HepG2 (cell line): Measurements from ENCODE around the gene THAP3. TPM values are rescaled to one million over a fixed set of nuclear protein-coding genes. Genes with fewer than 3 reads are reported as not detected.
A peak's percentile ranks its signal among the peaks of the same experiment; 100 is the strongest.

Experiments
- ATAC-seq: fragments of 200-7000 bp; cut with Tn5 transposase; 3 replicates; pipeline ENCODE4 v1.9.1; 2020; ENCODE audit warnings: mild to moderate bottlenecking, moderate library complexity
- BruUV-seq: library from RNA; stranded (reverse); fragments of 400-500 nt; replicated peaks from 2 replicates; lab custom pipeline; 2021; lab: Mats Ljungman, UMichigan
- CTCF ChIA-PET: fragments of 300-600 bp; formaldehyde crosslinking; extraction: SDS; loops from one replicate; lab custom pipeline; 2021; ENCODE audit warnings: low total read pairs, inconsistent platforms, low intra/inter-chr PET ratio; lab: Yijun Ruan, JAX
- POLR2A ChIA-PET: fragments of 350-600 bp; sonication (Branson Sonifier 250); formaldehyde crosslinking; loops from one replicate; lab custom pipeline; 2020; ENCODE audit warnings: antibody characterized with exemption, inconsistent platforms; lab: Yijun Ruan, JAX
- DNase-seq: peaks from one replicate; pipeline ENCODE4 v3.0.0-alpha.2; 2015; ENCODE audit warnings: low spot score
- FAIRE-seq: peaks from 3 replicates; lab custom pipeline; 2011; peaks lifted over from hg19 to GRCh38; lab: Jason Lieb, UNC
- H2AFZ ChIP-seq: one replicate; pipeline ENCODE4 v1.6.1; 2011; ENCODE audit warnings: low read length, inconsistent platforms
- H3K27ac ChIP-seq: fragments of 300-600 bp; 3 replicates; pipeline ENCODE4 v1.8.0; 2011; ENCODE audit warnings: mixed run types, mild to moderate bottlenecking, mixed read lengths, low read length, inconsistent platforms; ENCODE audit not compliant: insufficient read depth; ENCODE audit errors: extremely low read length
- H3K27me3 ChIP-seq, 2 experiments: fragments of 200-600 bp in 1 of 2; 2 replicates in 1 of 2; 3 replicates in 1 of 2; pipeline versions ENCODE4 v1.6.0 to v1.8.0; 2011; ENCODE audit warnings: low read length in 2 of 2, mild to moderate bottlenecking in 2 of 2, moderate library complexity in 2 of 2, inconsistent platforms in 1 of 2; ENCODE audit not compliant: insufficient read depth in 2 of 2, control insufficient read depth in 1 of 2
- H3K36me3 ChIP-seq, 2 experiments: fragments of 200-600 bp in 1 of 2; replicated peaks in 1 of 2; 2 replicates in 1 of 2; 3 replicates in 1 of 2; pipeline versions ENCODE4 v1.5.1 to v1.8.0; 2011; ENCODE audit warnings: low read length in 2 of 2, inconsistent platforms in 1 of 2; ENCODE audit not compliant: insufficient read depth in 2 of 2, control insufficient read depth in 1 of 2
- H3K4me1 ChIP-seq: 2 replicates; pipeline ENCODE4 v1.5.1; 2012; ENCODE audit warnings: low read length, inconsistent platforms; ENCODE audit not compliant: insufficient read depth
- H3K4me2 ChIP-seq: 2 replicates; pipeline ENCODE4 v1.6.0; 2011; ENCODE audit warnings: low read depth, low read length, inconsistent platforms
- H3K4me3 ChIP-seq, 3 experiments: fragments of 200-600 bp in 1 of 3; sonication (generic), shearing (Covaris generic) in 1 of 3; replicated peaks in 1 of 3; 2 replicates each; pipeline ENCODE4 v1.5.1; 2011 to 2016; ENCODE audit warnings: low read length in 3 of 3, inconsistent platforms in 2 of 3, low read depth in 2 of 3, mild to moderate bottlenecking in 2 of 3, control low read depth in 1 of 3, mixed read lengths in 1 of 3; ENCODE audit not compliant: insufficient read depth in 1 of 3
- H3K79me2 ChIP-seq: one replicate; pipeline ENCODE4 v1.6.1; 2011; ENCODE audit warnings: low read length, inconsistent platforms; ENCODE audit not compliant: insufficient read depth
- H3K9ac ChIP-seq: 2 replicates; pipeline ENCODE4 v1.6.0; 2011; ENCODE audit warnings: mild to moderate bottlenecking, low read depth, low read length, inconsistent platforms; ENCODE audit not compliant: insufficient read depth
- H3K9me3 ChIP-seq: 2 replicates; pipeline ENCODE4 v1.5.1; 2012; ENCODE audit warnings: mild to moderate bottlenecking, low read length
- H4K20me1 ChIP-seq: 2 replicates; pipeline ENCODE4 v1.6.0; 2011; ENCODE audit warnings: inconsistent platforms, mild to moderate bottlenecking, low read length, moderate library complexity; ENCODE audit not compliant: insufficient read depth
- AGO2 ChIP-seq: fragments of 200-400 bp; formaldehyde crosslinking; optimal IDR thresholded peaks from 2 replicates; pipeline ENCODE3; 2017; ENCODE audit warnings: mild to moderate bottlenecking, low read depth, low read length, moderate library complexity
- AHDC1 ChIP-seq: sonication (generic); formaldehyde crosslinking; IDR thresholded peaks from 2 replicates; pipeline ENCODE4 v1.5.1; 2020; ENCODE audit warnings: mild to moderate bottlenecking, missing genetic modification reagents, borderline replicate concordance
- EED ChIP-seq: sonication (generic); formaldehyde crosslinking; IDR thresholded peaks from 2 replicates; pipeline ENCODE4 v1.5.0; 2020; ENCODE audit warnings: mild to moderate bottlenecking, missing genetic modification reagents
- MTA1 ChIP-seq: sonication (generic); formaldehyde crosslinking; IDR thresholded peaks from 2 replicates; pipeline ENCODE4 v1.4.0; 2020; ENCODE audit warnings: missing genetic modification reagents, mild to moderate bottlenecking, borderline replicate concordance
- NFE2L1 ChIP-seq: sonication (generic); formaldehyde crosslinking; IDR thresholded peaks from 2 replicates; pipeline ENCODE4 v1.4.0; 2020; ENCODE audit warnings: missing genetic modification reagents, mild to moderate bottlenecking, borderline replicate concordance
- POLR2A ChIP-seq, 2 experiments: IDR thresholded peaks; 2 replicates each; pipeline ENCODE4 v1.6.1; 2011; ENCODE audit warnings: low read depth in 2 of 2, low read length in 2 of 2, mild to moderate bottlenecking in 1 of 2, moderate library complexity in 1 of 2; ENCODE audit not compliant: insufficient read depth in 1 of 2
- RBFOX2 ChIP-seq: fragments of 200-400 bp; formaldehyde crosslinking; IDR thresholded peaks from 2 replicates; pipeline ENCODE4 v1.6.1; 2017; ENCODE audit warnings: low read depth, mild to moderate bottlenecking, low read length
- SETDB1 ChIP-seq: sonication (generic); formaldehyde crosslinking; IDR thresholded peaks from 2 replicates; pipeline ENCODE4 v1.5.1; 2020; ENCODE audit warnings: missing genetic modification reagents, mild to moderate bottlenecking, borderline replicate concordance
- SOX6 ChIP-seq, 2 experiments: fragments of 450-650 bp in 1 of 2; sonication (generic) in 1 of 2; formaldehyde crosslinking in 1 of 2; IDR thresholded peaks; 2 replicates each; pipeline versions ENCODE4 v1.4.0 to v1.6.1; 2017 to 2020; ENCODE audit warnings: antibody characterized with exemption in 1 of 2, mild to moderate bottlenecking in 1 of 2, missing genetic modification reagents in 1 of 2
- ZBTB4 ChIP-seq: sonication (generic); formaldehyde crosslinking; IDR thresholded peaks from 2 replicates; pipeline ENCODE4 v1.4.0; 2020; ENCODE audit warnings: missing genetic modification reagents, mild to moderate bottlenecking, borderline replicate concordance
- ZBTB44 ChIP-seq: sonication (generic); formaldehyde crosslinking; IDR thresholded peaks from 2 replicates; pipeline ENCODE4 v1.4.0; 2020; ENCODE audit warnings: missing genetic modification reagents
- ZNF24 ChIP-seq: fragments of 450-650 bp; IDR thresholded peaks from 2 replicates; pipeline ENCODE4 v1.6.1; 2017; ENCODE audit warnings: antibody characterized with exemption, mild to moderate bottlenecking
- ZNF414 ChIP-seq: sonication (generic); formaldehyde crosslinking; IDR thresholded peaks from 2 replicates; pipeline ENCODE4 v1.5.0; 2020; ENCODE audit warnings: missing genetic modification reagents
- WGBS: methylation state at CpG from one replicate; pipeline ENCODE4 v1.1.6; 2017; ENCODE audit warnings: low lambda C conversion rate; 5-methylcytosine and 5-hydroxymethylcytosine counted together
- in situ Hi-C: cut with HindIII; loops from 2 replicates; pipeline ENCODE4 v1.10.0; 2017; ENCODE audit warnings: low pct_unique_long_range_greater_than_20kb; ENCODE audit not compliant: extremely low pct_ligation_motif_present
- intact Hi-C: fragments of 100-400 bp; cut with micrococcal nuclease; formaldehyde crosslinking; loops from one replicate; pipeline ENCODE4 v1.10.0; 2022; ENCODE audit not compliant: unreplicated experiment
- polyA plus RNA-seq, 8 experiments: library from polyadenylated mRNA; depleted of rRNA in 3 of 8; stranded (reverse) in 7 of 8; unstranded in 1 of 8; fragments of >200 nt; fragmentation: Illumina TruSeq in 4 of 8; extraction: Trizol in 4 of 8; gene quantifications; 2 replicates each; pipeline versions ENCODE4 v1.2.1 to v1.2.3, GENCODE V29; 2011 to 2016; ENCODE audit warnings: low read depth in 4 of 8, missing spikeins in 1 of 8, mixed read lengths in 1 of 8; ENCODE audit not compliant: insufficient read depth in 1 of 8
- total RNA-seq, 5 experiments: library from RNA; depleted of rRNA; stranded (reverse); fragments of >200 nt; fragmentation: Illumina TruSeq; extraction: Trizol; gene quantifications; 2 replicates each; pipeline ENCODE4 v1.2.3, GENCODE V29; 2016; ENCODE audit warnings: low read depth in 1 of 5

The THAP3 gene
- total and polyA plus RNA-seq, 2 of the 13 experiments (the other 11 are each of a cell fraction or from before 2014, with no cell fraction given), result 10.3 to 14.9 TPM

GRCh38 chr1:6586404-6586816 is 38.3 kb upstream of the THAP3 start:
- ATAC-seq (peak; percentile 4), FAIRE-seq (no peak), DNase-seq (no peak)
- H3K4me3 ChIP-seq, result no peak overlapping the region
- H4K20me1 ChIP-seq, result peaks cover 4% of the 10 kb centered on the region; the same call in 1 of the 2 replicates
- peaks cover 11 to 25% of the 10 kb centered on the region in 2 experiments for H3K36me3 ChIP-seq
- H3K4me1 ChIP-seq, result peaks cover 21% of the 10 kb centered on the region
- no peak overlapping the region for H3K9ac ChIP-seq
- in situ Hi-C loops (no loop called here), intact Hi-C loops (no loop called here)
- no TSS peak for BruUV-seq
- H3K79me2 ChIP-seq, result peaks cover 3% of the 10 kb centered on the region
- no peaks in the 10 kb centered on the region for H3K27me3 ChIP-seq
- no peaks in the 10 kb centered on the region for H3K9me3 ChIP-seq
- no peak overlapping the region for H3K4me2 ChIP-seq
- WGBS, result 97% methylated on average over 6 of the region's 11 CpGs
- CTCF ChIA-PET, result no interaction called here
- H3K27ac ChIP-seq, result no peak overlapping the region
- H2AFZ ChIP-seq, result no peak overlapping the region
- POLR2A ChIA-PET, result no interaction called here
- no peak for TF ChIP-seq AHDC1
- TF ChIP-seq ZNF414 (CRISPR knock-in tag), result no peak
- 0 out of 4 replicates have a peak, but pooled peaks of 1 of the 2 experiments have one; percentile 11 for TF ChIP-seq POLR2A (IDR thresholded peaks at IDR 0.05; ENCODE audit: insufficient read depth in 1 of 2, low read depth in 2 of 2, low read length in 2 of 2)
- TF ChIP-seq ZBTB44 (CRISPR knock-in tag), result no peak
- no peak for TF ChIP-seq ZNF24
- no peak for TF ChIP-seq SETDB1 (CRISPR knock-in tag)
- no peak for TF ChIP-seq NFE2L1 (CRISPR knock-in tag)
- TF ChIP-seq ZBTB4 (CRISPR knock-in tag), result no peak
- TF ChIP-seq SOX6 (IDR thresholded peaks at IDR 0.05), result no peak
- no peak for TF ChIP-seq SOX6 (CRISPR knock-in tag; IDR thresholded peaks at IDR 0.05)
- TF ChIP-seq RBFOX2, result peak; percentile 54; the same call in 1 of the 2 replicates
- no peak for TF ChIP-seq EED
- TF ChIP-seq AGO2, result peak; percentile 83
- TF ChIP-seq MTA1 (CRISPR knock-in tag), result no peak
